Stimulated activated CD4-positive, alpha-beta T cell treated with anti-CD3 and anti-CD28 coated beads, Interleukin-4, amount 100 ng/mL, for 4 hours (primary cell): ENCODE measurements around the gene AKAP6.

Experiments
- DNase-seq, 2 experiments: peaks; one replicate each; pipeline ENCODE4 v3.0.0-alpha.2; 2020

The AKAP6 gene

GRCh38 chr14:32329146-32329545 is at the start of gene AKAP6:
Gene AKAP6 (plus strand): TSS chr14:32329298. CDS start chr14:32433494, 104,196 bp downstream.
- DNase-seq, result no peak

- DNase-seq, result no peak
Observed at GRCh38 chr14:32286602-32287001, 42.5 kb upstream of the AKAP6 start.

- DNase-seq, result no peak
Observed at GRCh38 chr14:32296366-32296765, 32.7 kb upstream of the AKAP6 start.

- no peak for DNase-seq
Observed at GRCh38 chr14:32298346-32298745, 30.8 kb upstream of the AKAP6 start.

- no peak for DNase-seq
Observed at GRCh38 chr14:32300136-32300535, 29.0 kb upstream of the AKAP6 start.

GRCh38 chr14:32303865-32304264 is 25.2 kb upstream of the AKAP6 start:
- DNase-seq, result no peak

GRCh38 chr14:32304296-32304695 is 24.8 kb upstream of the AKAP6 start:
- no peak for DNase-seq

- DNase-seq, result no peak
Observed at GRCh38 chr14:32306549-32306948, 22.5 kb upstream of the AKAP6 start.

- no peak for DNase-seq
Observed at GRCh38 chr14:32307881-32308582, 21.1 kb upstream of the AKAP6 start.

GRCh38 chr14:32310876-32311275 is 18.2 kb upstream of the AKAP6 start:
- no peak for DNase-seq

GRCh38 chr14:32311294-32312009 is 17.6 kb upstream of the AKAP6 start:
- no peak for DNase-seq

- DNase-seq, result no peak
Observed at GRCh38 chr14:32312010-32312331, 17.1 kb upstream of the AKAP6 start.

GRCh38 chr14:32313844-32314376 is 15.2 kb upstream of the AKAP6 start:
- no peak for DNase-seq

- no peak for DNase-seq
Observed at GRCh38 chr14:32318087-32318795, 10.9 kb upstream of the AKAP6 start.

- DNase-seq, result no peak
Observed at GRCh38 chr14:32319368-32320049, 9.6 kb upstream of the AKAP6 start.

GRCh38 chr14:32324601-32325000 is 4.5 kb upstream of the AKAP6 start:
- no peak for DNase-seq

- no peak for DNase-seq
Observed at GRCh38 chr14:32327255-32327961, 1.7 kb upstream of the AKAP6 start.

GRCh38 chr14:32329690-32330285 is 690 bp downstream of the AKAP6 start:
- no peak for DNase-seq

- DNase-seq, result no peak
Observed at GRCh38 chr14:32330351-32331111, 1.4 kb downstream of the AKAP6 start.

GRCh38 chr14:32331206-32331605 is 2.1 kb downstream of the AKAP6 start:
- DNase-seq, result no peak
